Measurements from ENCODE around the gene PDE5A. TPM values are rescaled to one million over a fixed set of nuclear protein-coding genes. Genes with fewer than 3 reads are reported as not detected.

The PDE5A gene
- total RNA-seq, 4 donors from 2014 or later, result 5.7 to 12.2 (median 11.8) TPM

- TF ChIP-seq CTCF (IDR thresholded peaks at IDR 0.05), result no peak
- no peak for TF ChIP-seq POLR2A (IDR thresholded peaks at IDR 0.05)
- WGBS, 2 donors, result 0 to 1% methylated on average over 13 to 18 of the region's 18 CpGs
- no peak for DNase-seq (ENCODE audit: low spot score in 2 of 2)
- H3K4me3 ChIP-seq (ENCODE audit: low read depth, poor library complexity, severe bottlenecking), result peak overlapping the region; percentile 28
- intact Hi-C loops (cut with DNase I; ENCODE audit: low total_unique reads), result no loop called here
Measured at GRCh38 chr4:119626943-119627266, 1.7 kb downstream of the PDE5A start.

- 53 to 55% methylated on average over 11 of the region's 11 CpGs for WGBS, 2 donors
- intact Hi-C loops (cut with DNase I; ENCODE audit: low total_unique reads), result no loop called here
- DNase-seq (ENCODE audit: low spot score in 2 of 2), result no peak
- TF ChIP-seq POLR2A (IDR thresholded peaks at IDR 0.05), result no peak
- TF ChIP-seq CTCF (IDR thresholded peaks at IDR 0.05), result no peak
- no peak overlapping the region for H3K4me3 ChIP-seq (ENCODE audit: low read depth, poor library complexity, severe bottlenecking)
Measured at GRCh38 chr4:119626420-119626819, 2.2 kb downstream of the PDE5A start.

GRCh38 chr4:119625761-119626160, 2.8 kb downstream of the PDE5A start:
- 61 to 71% methylated on average over 2 of the region's 2 CpGs for WGBS, 2 donors
- TF ChIP-seq CTCF (IDR thresholded peaks at IDR 0.05), result no peak
- no peak for TF ChIP-seq POLR2A (IDR thresholded peaks at IDR 0.05)
- intact Hi-C loops (cut with DNase I; ENCODE audit: low total_unique reads), result no loop called here
- DNase-seq (ENCODE audit: low spot score in 2 of 2), result no peak
- no peak overlapping the region for H3K4me3 ChIP-seq (ENCODE audit: low read depth, poor library complexity, severe bottlenecking)

GRCh38 chr4:119624356-119624755, 4.2 kb downstream of the PDE5A start:
- 69 to 70% methylated on average over 4 of the region's 4 CpGs for WGBS, 2 donors
- no peak overlapping the region for H3K4me3 ChIP-seq (ENCODE audit: low read depth, poor library complexity, severe bottlenecking)
- intact Hi-C loops (cut with DNase I; ENCODE audit: low total_unique reads), result no loop called here
- no peak for DNase-seq (ENCODE audit: low spot score in 2 of 2)
- TF ChIP-seq CTCF (IDR thresholded peaks at IDR 0.05), result no peak
- TF ChIP-seq POLR2A (IDR thresholded peaks at IDR 0.05), result no peak

GRCh38 chr4:119623025-119623424, 5.6 kb downstream of the PDE5A start:
- TF ChIP-seq CTCF (IDR thresholded peaks at IDR 0.05), result no peak
- TF ChIP-seq POLR2A (IDR thresholded peaks at IDR 0.05), result no peak
- intact Hi-C loops (cut with DNase I; ENCODE audit: low total_unique reads), result no loop called here
- no peak overlapping the region for H3K4me3 ChIP-seq (ENCODE audit: low read depth, poor library complexity, severe bottlenecking)
- no peak for DNase-seq (ENCODE audit: low spot score in 2 of 2)

GRCh38 chr4:119615068-119615719, 13.4 kb downstream of the PDE5A start:
- TF ChIP-seq CTCF (IDR thresholded peaks at IDR 0.05), result no peak
- no peak for TF ChIP-seq POLR2A (IDR thresholded peaks at IDR 0.05)
- no peak overlapping the region for H3K4me3 ChIP-seq (ENCODE audit: low read depth, poor library complexity, severe bottlenecking)
- intact Hi-C loops (cut with DNase I; ENCODE audit: low total_unique reads), result no loop called here
- DNase-seq (ENCODE audit: low spot score in 2 of 2), result no peak

Measured in lower leg skin (tissue), 4 donors.